Loucy (cell line): Measurements from ENCODE around the gene GALR2.
"Not testable (repeated sequence)": the region's sequence is repeated elsewhere in the genome, so short reads cannot be mapped to it uniquely, and the experiment has no call there.

Experiments
- EZH2phosphoT487 ChIP-seq: fragments of 200-600 bp; IDR thresholded peaks from 2 replicates; pipeline ENCODE4 v1.6.1; 2018; ENCODE audit warnings: antibody characterized with exemption, mild to moderate bottlenecking, moderate library complexity, borderline replicate concordance
- TF ChIP-seq, protein P1 (sequence below): fragments of 200-600 bp; sonication (generic); conservative IDR thresholded peaks from 2 replicates; pipeline ENCODE4 v1.5.1; 2014; ENCODE audit warnings: mild to moderate bottlenecking, antibody characterized with exemption, low read length

DNA sequence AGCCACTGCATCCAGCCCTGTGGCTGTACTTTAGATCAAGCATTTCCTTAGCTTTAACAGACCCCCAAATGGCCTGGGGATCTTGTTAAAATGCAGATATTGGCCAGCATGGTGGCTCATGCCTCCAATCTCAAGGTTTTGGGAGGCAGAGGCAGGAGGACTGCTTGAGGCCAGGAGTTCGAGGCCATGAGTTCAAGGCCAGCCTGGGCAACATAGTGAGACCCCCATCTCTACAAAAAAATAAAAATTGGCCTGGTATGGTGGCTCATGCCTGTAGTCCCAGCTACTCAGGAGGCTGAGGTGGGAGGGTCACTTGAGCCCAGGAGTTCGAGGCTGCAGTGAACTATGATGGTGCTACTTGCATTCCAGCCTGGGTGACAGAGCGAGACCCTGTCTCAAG lies 31.7 kb upstream of the GALR2 start:
- TF ChIP-seq, protein P1, sequence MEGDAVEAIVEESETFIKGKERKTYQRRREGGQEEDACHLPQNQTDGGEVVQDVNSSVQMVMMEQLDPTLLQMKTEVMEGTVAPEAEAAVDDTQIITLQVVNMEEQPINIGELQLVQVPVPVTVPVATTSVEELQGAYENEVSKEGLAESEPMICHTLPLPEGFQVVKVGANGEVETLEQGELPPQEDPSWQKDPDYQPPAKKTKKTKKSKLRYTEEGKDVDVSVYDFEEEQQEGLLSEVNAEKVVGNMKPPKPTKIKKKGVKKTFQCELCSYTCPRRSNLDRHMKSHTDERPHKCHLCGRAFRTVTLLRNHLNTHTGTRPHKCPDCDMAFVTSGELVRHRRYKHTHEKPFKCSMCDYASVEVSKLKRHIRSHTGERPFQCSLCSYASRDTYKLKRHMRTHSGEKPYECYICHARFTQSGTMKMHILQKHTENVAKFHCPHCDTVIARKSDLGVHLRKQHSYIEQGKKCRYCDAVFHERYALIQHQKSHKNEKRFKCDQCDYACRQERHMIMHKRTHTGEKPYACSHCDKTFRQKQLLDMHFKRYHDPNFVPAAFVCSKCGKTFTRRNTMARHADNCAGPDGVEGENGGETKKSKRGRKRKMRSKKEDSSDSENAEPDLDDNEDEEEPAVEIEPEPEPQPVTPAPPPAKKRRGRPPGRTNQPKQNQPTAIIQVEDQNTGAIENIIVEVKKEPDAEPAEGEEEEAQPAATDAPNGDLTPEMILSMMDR = not testable (repeated sequence)
- TF ChIP-seq EZH2phosphoT487 = not testable (repeated sequence)
